GM10248 (cell line): ENCODE measurements around the gene KCNN1.
"Not testable (repeated sequence)": the region's sequence is repeated elsewhere in the genome, so short reads cannot be mapped to it uniquely, and the experiment has no call there.

Experiments used
- CTCF ChIA-PET: fragments of 300-600 bp; sonication (Branson Sonifier 250); formaldehyde crosslinking; extraction: SDS; loops from one replicate; lab custom pipeline; 2021; ENCODE audit warnings: antibody characterized with exemption; lab: Yijun Ruan, JAX
- POLR2A ChIA-PET: fragments of 350-650 bp; sonication (Branson Sonifier 250); formaldehyde crosslinking; extraction: SDS; loops from one replicate; lab custom pipeline; 2020; ENCODE audit warnings: antibody characterized with exemption; lab: Yijun Ruan, JAX
- DNase-seq: peaks from one replicate; pipeline ENCODE4 v3.0.0; 2012; ENCODE audit errors: extremely low spot score
- TF ChIP-seq, protein P1 (sequence below): IDR thresholded peaks from 2 replicates; pipeline ENCODE4 v1.5.1; 2012; ENCODE audit warnings: mild to moderate bottlenecking, low read depth; ENCODE audit errors: extremely low read depth, missing control alignments, control extremely low read depth

Gene KCNN1

DNA sequence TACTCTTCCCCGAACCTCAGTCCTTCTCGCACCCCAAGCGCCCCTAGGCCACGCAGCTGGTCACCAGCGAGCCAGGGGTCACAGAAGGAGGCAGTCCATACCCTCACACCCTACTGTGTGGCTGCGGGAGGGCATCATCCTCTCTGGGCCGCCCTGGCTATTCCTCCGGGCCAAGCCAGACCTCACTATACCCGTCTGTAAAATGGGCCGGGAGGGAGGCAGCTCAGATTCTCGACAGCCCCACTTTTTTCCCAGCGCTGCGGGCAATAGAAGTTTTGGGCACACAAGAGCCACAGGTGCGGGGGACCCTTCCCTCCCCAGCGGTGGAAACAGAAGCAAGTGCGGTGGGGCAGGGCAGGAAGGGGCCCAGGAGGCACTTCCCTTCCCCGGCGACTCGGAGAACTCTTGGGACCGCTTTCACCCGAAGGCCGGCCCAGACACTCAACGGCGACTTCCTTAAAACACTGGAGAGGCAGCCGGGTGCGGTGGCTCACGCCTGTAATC, 35.5 kb downstream of the KCNN1 start:
- ChIA-PET POLR2A (no interaction called here), CTCF (interaction anchor here (0.8 to 10.3 kb wide), 7 partner anchors 21 to 168 kb away, joined by 3 to 110 read pairs (median 4); partner anchors contain the start of gene CCDC124)
- TF ChIP-seq, protein P1, sequence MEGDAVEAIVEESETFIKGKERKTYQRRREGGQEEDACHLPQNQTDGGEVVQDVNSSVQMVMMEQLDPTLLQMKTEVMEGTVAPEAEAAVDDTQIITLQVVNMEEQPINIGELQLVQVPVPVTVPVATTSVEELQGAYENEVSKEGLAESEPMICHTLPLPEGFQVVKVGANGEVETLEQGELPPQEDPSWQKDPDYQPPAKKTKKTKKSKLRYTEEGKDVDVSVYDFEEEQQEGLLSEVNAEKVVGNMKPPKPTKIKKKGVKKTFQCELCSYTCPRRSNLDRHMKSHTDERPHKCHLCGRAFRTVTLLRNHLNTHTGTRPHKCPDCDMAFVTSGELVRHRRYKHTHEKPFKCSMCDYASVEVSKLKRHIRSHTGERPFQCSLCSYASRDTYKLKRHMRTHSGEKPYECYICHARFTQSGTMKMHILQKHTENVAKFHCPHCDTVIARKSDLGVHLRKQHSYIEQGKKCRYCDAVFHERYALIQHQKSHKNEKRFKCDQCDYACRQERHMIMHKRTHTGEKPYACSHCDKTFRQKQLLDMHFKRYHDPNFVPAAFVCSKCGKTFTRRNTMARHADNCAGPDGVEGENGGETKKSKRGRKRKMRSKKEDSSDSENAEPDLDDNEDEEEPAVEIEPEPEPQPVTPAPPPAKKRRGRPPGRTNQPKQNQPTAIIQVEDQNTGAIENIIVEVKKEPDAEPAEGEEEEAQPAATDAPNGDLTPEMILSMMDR: no peak
- no peak for DNase-seq

DNA sequence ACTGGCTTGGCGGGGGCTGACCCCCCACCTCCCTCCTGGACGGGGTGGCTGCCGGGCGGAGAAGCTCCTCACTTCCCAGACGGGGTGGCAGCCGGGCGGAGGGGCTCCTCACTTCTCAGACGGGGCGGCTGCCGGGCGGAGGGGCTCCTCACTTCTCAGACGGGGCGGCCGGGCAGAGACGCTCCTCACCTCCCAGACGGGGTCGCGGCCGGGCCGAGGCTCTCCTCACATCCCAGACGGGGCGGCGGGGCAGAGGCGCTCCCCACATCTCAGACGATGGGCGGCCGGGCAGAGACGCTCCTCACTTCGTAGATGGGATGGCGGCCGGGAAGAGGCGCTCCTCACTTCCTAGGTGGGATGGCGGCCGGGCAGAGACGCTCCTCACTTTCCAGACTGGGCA, 38.8 kb downstream of the KCNN1 start:
- POLR2A ChIA-PET, DNase-seq: not testable (repeated sequence)
- CTCF ChIA-PET: interaction anchor here (1.1 to 13.4 kb wide), 4 partner anchors 11 to 68 kb away, joined by 3 to 135 read pairs (median 8); no protein-coding TSS in a partner anchor

DNA sequence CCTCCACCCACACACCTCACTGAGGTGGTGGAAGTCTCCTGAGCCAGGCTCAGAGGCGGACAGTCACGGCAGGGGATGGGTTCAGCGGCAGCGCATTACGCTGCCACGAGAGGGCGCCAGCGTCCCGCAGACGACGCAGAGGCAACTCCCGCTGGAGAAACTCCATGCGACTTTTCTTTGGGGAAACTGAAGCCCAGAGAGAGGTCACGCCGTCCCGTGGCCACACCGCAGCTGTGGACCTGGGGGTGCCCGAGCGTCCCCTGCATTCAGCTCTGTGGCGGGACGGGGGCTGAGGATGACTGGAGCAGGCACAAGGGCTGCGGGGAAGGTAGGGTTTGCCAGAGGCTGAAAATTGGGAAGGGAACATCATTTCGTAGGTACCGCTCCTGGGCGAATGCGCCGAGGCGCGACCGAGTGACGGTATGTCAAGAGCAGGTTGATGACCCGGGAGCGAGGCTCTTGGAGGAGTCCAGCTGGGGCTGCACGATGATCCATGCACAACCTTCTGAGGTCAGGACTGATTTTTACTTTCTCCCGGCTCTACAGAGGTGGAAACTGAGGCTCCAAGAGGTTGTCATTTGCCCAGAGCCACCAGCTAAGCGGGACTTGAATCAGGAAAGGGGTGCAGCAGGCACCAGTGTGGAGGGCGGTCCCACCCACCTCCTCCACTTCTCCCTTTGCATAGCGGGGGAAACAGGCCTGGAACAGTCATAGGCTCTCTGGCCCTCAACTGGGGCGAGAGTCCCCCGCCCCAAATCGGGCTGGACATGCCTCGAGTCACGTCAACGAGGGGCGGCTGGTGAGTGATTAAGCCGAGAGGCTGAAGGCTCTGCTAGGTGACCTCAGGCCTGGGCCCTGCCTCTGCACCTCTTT, 40.4 kb downstream of the KCNN1 start:
- CTCF ChIA-PET: interaction anchor here (0.7 to 13.4 kb wide), 24 partner anchors 10 to 247 kb away, joined by 3 to 135 read pairs (median 4); partner anchors contain the start of gene MAST3
- peak; percentile 87 for DNase-seq
- POLR2A ChIA-PET: no interaction called here
- TF ChIP-seq, protein P1: peak; percentile 99

DNA sequence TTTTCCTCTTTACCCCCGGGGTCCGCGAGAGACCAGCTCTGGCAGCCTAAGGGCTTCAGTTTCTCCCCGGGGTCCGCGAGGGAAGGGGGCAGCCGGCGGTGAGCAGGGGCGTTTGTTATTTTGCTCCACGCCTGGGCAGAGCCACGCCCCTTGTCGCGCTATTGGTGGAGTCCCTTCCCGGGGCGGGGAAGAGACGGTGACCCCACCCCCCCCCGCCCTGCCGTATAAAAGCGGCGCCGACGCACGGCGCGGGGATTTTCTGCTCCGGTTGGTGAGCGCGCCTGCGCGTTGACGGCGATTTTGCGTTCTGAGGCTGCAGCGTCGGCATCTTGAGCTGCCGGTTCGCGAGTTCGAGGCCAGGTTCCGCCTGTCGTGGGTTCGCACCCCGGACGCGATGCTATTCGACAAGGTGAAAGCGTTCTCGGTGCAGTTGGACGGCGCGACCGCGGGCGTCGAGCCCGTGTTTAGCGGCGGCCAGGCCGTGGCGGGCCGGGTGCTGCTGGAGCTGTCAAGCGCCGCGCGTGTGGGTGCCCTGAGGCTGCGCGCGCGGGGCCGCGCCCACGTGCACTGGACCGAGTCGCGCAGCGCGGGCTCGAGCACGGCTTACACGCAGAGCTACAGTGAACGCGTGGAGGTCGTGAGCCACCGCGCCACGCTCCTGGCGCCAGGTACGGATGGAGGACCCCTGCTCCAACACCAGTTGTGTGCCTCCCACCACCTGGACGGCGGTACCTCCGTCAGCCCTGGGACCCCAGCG, 41.2 kb downstream of the KCNN1 start, which contains the start of gene ARRDC2:
TSS of gene ARRDC2 (plus strand) at position 254 of the 757 bp plus-strand sequence. CDS start at position 395, 141 bp downstream.
- DNase-seq: peak; percentile 98
- TF ChIP-seq, protein P1: no peak
- ChIA-PET CTCF (interaction anchor here (0.9 to 13.4 kb wide), 23 partner anchors 10 to 247 kb away, joined by 3 to 135 read pairs (median 4); partner anchors contain the start of gene MAST3), POLR2A (no interaction called here)

DNA sequence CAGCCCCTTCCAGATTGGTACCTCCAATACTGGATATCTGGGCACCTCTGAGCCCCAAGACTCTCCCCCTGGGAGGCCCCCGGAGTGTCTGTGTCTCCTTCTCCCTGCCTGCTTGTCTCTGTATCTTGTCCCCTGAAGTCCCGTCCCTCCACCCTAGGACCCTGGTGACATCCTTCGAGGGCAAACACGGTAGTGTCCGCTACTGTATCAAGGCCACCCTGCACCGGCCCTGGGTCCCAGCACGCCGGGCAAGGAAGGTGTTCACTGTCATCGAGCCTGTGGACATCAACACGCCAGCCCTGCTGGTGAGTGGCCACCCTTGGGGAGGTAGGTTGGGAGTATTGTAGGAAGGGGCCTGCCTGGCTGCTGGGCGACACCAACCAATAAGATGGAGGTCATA, 41.9 kb downstream of the KCNN1 start:
- POLR2A ChIA-PET: no interaction called here
- TF ChIP-seq, protein P1: no peak
- CTCF ChIA-PET: interaction anchor here (1.1 to 13.4 kb wide), 5 partner anchors 9 to 142 kb away, joined by 3 to 135 read pairs (median 4); no protein-coding TSS in a partner anchor
- DNase-seq: no peak

DNA sequence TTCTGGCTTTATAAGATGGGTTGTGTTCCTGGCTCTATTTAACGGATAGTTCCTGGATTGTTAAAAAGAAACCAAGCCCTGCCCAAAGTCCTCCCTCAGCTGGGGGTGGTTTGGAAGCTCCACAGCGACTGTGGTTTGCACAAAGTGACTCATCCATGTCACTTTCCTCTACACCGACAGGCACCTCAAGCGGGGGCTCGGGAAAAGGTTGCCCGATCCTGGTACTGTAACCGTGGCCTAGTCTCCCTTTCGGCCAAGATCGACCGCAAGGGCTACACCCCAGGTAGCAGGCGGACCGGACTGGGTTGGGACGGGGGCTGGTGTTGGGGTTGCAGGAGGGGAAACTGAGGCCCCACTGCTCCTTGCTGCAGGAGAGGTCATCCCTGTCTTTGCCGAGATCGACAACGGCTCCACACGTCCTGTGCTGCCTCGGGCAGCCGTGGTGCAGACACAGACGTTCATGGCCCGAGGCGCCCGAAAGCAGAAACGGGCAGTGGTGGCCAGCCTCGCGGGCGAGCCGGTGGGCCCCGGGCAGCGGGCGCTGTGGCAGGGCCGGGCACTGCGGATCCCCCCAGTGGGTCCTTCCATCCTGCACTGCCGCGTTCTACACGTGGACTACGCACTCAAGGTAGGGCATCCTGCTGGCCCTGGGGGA, 42.6 kb downstream of the KCNN1 start:
- POLR2A ChIA-PET: no interaction called here
- CTCF ChIA-PET: interaction anchor here (13.4 kb wide), 1 partner anchor 49 kb away, joined by 135 read pairs; no protein-coding TSS in a partner anchor
- TF ChIP-seq, protein P1: no peak
- DNase-seq: no peak
